GM18951 (cell line): ENCODE results near the gene HAGH.

Source experiments
- POLR2A ChIP-seq: IDR thresholded peaks from 4 replicates; pipeline ENCODE4 v1.6.1; 2011; ENCODE audit warnings: mild to moderate bottlenecking; ENCODE audit not compliant: insufficient read length, insufficient read depth; ENCODE audit errors: extremely low read depth
- in situ Hi-C: fragments of 300-500 bp; cut with MboI; formaldehyde crosslinking; loops from one replicate; pipeline ENCODE4 v1.12.0; 2022; ENCODE audit warnings: low sequenced_read_pairs, mixed read lengths, inconsistent platforms; ENCODE audit not compliant: unreplicated experiment

The HAGH gene

GRCh38 chr16:1760911-1761310 lies 65.7 kb downstream of the HAGH start:
- in situ Hi-C loops = no loop called here

GRCh38 chr16:1759511-1759910 lies 67.1 kb downstream of the HAGH start:
- no peak for TF ChIP-seq POLR2A
- in situ Hi-C loops = no loop called here

More at GRCh38 chr16:1760911-1761310, 65.7 kb downstream of the HAGH start:
- no peak for TF ChIP-seq POLR2A

GRCh38 chr16:1758923-1759322 lies 67.7 kb downstream of the HAGH start:
- in situ Hi-C loops = no loop called here
- no peak for TF ChIP-seq POLR2A

GRCh38 chr16:1757714-1758461 lies 68.7 kb downstream of the HAGH start:
- in situ Hi-C loops = no loop called here
- TF ChIP-seq POLR2A = no peak
